ENCODE results near the gene HAGHL. TPM values are rescaled to one million over a fixed set of nuclear protein-coding genes. Genes with fewer than 3 reads are reported as not detected.

Gene HAGHL
- total RNA-seq, 4 donors from 2014 or later, result 1.7 to 5.7 (median 4.8) TPM; not detected in 1

- 0% methylated on average over 2 of the region's 37 CpGs; no CpG with 5 or more reads in 1 of the 2 donors for WGBS, 2 donors
- no peak for DNase-seq
- peak in 1 of 4 donors; percentile 4 for TF ChIP-seq POLR2A (IDR thresholded peaks at IDR 0.05)
- TF ChIP-seq, protein P1, sequence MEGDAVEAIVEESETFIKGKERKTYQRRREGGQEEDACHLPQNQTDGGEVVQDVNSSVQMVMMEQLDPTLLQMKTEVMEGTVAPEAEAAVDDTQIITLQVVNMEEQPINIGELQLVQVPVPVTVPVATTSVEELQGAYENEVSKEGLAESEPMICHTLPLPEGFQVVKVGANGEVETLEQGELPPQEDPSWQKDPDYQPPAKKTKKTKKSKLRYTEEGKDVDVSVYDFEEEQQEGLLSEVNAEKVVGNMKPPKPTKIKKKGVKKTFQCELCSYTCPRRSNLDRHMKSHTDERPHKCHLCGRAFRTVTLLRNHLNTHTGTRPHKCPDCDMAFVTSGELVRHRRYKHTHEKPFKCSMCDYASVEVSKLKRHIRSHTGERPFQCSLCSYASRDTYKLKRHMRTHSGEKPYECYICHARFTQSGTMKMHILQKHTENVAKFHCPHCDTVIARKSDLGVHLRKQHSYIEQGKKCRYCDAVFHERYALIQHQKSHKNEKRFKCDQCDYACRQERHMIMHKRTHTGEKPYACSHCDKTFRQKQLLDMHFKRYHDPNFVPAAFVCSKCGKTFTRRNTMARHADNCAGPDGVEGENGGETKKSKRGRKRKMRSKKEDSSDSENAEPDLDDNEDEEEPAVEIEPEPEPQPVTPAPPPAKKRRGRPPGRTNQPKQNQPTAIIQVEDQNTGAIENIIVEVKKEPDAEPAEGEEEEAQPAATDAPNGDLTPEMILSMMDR (IDR thresholded peaks at IDR 0.05), result no peak
- Histone ChIP-seq H3K36me3 (no peaks in the 10 kb centered on the region), H3K9me3 (no peaks in the 10 kb centered on the region), H3K4me1 (peaks cover 25 to 70% (median 42%) of the 10 kb centered on the region in 3 donors), H3K27me3 (peaks cover 0 to 84% (median 18%) of the 10 kb centered on the region in 4 donors), H3K27ac (peak overlapping the region; percentile 81 to 90 (median 86)), H3K4me3 (peak overlapping the region; percentile 37 to 66 (median 56))
- intact Hi-C loops (cut with DNase I), result no loop called here
Observed at GRCh38 chr16:694863-695354, 32.0 kb upstream of the HAGHL start.

DNA sequence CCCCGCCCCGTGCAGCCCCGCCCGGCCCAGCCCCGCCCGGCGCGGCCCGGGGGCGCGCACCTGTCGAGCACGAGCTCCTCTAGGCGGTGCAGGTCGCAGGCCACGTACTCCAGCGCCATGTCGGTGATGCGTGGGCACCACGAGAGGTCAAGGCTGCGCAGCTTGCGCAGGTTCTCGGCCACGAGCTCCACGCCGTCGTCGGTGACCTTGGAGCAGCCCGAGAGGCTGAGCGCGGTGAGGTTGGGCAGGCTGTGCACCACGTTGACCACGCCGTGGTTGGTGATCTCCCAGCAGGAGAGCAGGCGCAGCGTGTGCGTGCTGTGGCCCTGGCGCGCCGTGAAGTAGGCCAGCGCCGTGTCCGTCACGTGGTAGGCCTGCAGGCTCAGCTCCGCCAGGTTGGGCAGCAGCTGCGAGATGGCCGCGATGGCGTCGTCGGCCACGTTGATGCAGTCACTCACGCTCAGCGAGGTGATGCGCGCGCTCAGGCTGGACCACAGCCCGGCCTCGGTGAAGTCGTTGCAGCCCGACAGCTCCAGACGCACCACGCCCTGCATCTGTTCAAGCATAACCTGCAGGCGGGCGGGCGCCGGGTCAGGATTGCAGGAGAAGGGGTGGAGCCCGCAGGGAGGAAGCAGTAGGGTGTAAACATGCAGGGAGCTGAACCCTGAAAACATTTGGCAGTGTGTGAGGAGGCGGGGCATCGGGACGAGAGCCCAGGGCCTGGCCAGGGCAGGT is 31.4 kb upstream of the HAGHL start:
- peaks cover 0 to 90% (median 24%) of the 10 kb centered on the region in 4 donors for H3K27me3 ChIP-seq

DNA sequence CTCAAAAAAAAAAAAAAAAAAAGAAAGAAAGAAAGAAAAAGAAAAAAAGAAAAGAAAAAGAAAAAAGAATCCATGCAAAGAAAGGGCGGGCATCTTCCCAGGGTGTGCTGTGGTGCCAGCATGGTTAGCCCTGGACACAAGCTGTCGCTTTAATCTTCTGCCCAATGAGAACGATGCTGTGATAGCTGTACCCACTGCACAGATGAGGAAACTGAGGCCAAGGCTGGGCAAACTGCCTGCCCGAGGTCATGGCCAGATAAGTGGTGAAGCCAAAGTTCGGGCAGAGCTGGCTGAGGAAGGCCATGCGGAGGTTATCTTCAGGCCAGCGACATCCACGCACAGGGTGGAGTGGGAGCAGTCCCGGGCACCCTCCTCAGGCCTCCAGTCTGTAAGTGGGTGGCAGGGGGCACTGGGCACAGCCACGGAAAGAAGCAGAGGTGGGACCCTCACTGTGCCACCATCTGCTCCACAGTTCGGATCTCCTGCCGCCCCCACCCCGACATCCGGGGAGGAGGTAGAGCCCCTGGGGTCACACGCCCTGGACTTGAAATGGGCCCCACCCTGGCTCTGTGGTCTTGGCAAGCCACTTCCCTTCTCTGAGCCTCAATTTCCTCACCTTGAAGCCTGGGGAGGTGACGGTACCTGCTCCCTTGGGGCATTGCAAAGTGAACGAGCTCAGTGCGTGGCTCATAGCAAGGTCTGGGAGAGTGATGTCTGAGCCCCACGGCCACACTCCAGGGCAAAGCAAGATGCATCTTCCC is 27.8 kb upstream of the HAGHL start:
- H3K4me1 ChIP-seq, result peaks cover 20 to 43% (median 34%) of the 10 kb centered on the region in 3 donors
- peaks cover 14 to 100% (median 41%) of the 10 kb centered on the region in 4 donors for H3K27me3 ChIP-seq
- no peak for TF ChIP-seq POLR2A (IDR thresholded peaks at IDR 0.05)
- TF ChIP-seq, protein P1 (IDR thresholded peaks at IDR 0.05), result no peak
- H3K27ac ChIP-seq, result no peak overlapping the region
- 60 to 70% methylated on average over 9 to 10 of the region's 19 CpGs for WGBS, 2 donors
- intact Hi-C loops (cut with DNase I), result no loop called here
- no peak for DNase-seq
- no peaks in the 10 kb centered on the region for H3K9me3 ChIP-seq
- H3K4me3 ChIP-seq, result no peak overlapping the region
- no peaks in the 10 kb centered on the region for H3K36me3 ChIP-seq

More for the DNA sequence above, 31.4 kb upstream of the HAGHL start:
- Histone ChIP-seq H3K4me1 (peaks cover 22 to 70% (median 40%) of the 10 kb centered on the region in 3 donors), H3K4me3 (peak overlapping the region; percentile 37 to 66 (median 56)), H3K9me3 (no peaks in the 10 kb centered on the region), H3K36me3 (no peaks in the 10 kb centered on the region), H3K27ac (peak overlapping the region; percentile 79 to 90 (median 82))
- TF ChIP-seq, protein P1 (IDR thresholded peaks at IDR 0.05), result no peak
- peak in 1 of 4 donors; percentile 32 for TF ChIP-seq POLR2A (IDR thresholded peaks at IDR 0.05)
- intact Hi-C loops (cut with DNase I), result no loop called here
- DNase-seq, result no peak
- 0 to 5% methylated on average over 1 to 6 of the region's 71 CpGs for WGBS, 2 donors

GRCh38 chr16:700684-701584 is 26.0 kb upstream of the HAGHL start:
- 4 to 11% methylated on average over 4 to 13 of the region's 76 CpGs for WGBS, 2 donors
- Histone ChIP-seq H3K36me3 (no peaks in the 10 kb centered on the region), H3K4me1 (peaks cover 5 to 38% (median 26%) of the 10 kb centered on the region in 3 donors), H3K4me3 (peak overlapping the region in 1 of 4 donors; percentile 3), H3K27me3 (peaks cover 27 to 100% (median 38%) of the 10 kb centered on the region in 4 donors), H3K27ac (no peak overlapping the region), H3K9me3 (no peaks in the 10 kb centered on the region)
- no peak for TF ChIP-seq POLR2A (IDR thresholded peaks at IDR 0.05)
- TF ChIP-seq, protein P1 (IDR thresholded peaks at IDR 0.05), result no peak
- DNase-seq, result no peak
- intact Hi-C loops (cut with DNase I), result no loop called here

Measured in esophagus squamous epithelium (tissue), 5 donors.